Measurements from ENCODE around the gene TMC4.
A peak's percentile ranks its signal among the peaks of the same experiment; 100 is the strongest.
"Not testable (repeated sequence)": the region's sequence is repeated elsewhere in the genome, so short reads cannot be mapped to it uniquely, and the experiment has no call there.

Gene TMC4

GRCh38 chr19:54179921-54180461, 7.0 kb upstream of the TMC4 start:
- DNase-seq (ENCODE audit: low read depth), result no peak

DNA sequence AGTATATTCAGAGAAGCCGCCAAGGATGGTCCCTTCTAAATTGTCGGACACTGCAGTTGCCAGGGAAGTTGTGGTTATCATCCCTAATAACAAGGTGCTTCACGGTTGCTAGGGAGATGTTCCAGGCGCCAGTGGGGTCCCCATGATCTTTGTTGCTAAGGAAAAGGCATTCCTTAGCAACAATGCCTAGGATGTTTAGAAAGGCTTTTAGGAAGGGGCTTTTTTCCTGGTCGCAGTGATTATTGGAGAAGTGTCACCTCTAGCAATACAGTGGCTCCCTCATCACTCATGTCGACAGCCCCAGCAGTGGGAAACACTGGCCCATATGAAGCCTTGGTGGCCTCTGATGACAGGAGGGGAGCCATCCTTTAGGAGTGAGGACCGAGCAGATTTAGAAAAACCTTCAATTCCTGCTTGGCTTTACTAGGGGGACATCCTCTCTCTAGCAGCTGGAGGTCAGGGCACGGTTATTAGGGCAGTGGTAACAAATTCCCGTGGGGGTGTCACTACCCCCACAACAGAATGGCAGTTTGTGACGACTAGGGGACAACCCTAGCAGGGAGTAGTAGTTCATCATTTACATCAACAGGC, 6.4 kb upstream of the TMC4 start:
- DNase-seq (ENCODE audit: low read depth), result no peak

- no peak for DNase-seq (ENCODE audit: low read depth)
Observed at GRCh38 chr19:54178581-54179261, 5.8 kb upstream of the TMC4 start.

GRCh38 chr19:54173951-54174834, 1.2 kb upstream of the TMC4 start:
- DNase-seq (ENCODE audit: low read depth), result no peak

DNA sequence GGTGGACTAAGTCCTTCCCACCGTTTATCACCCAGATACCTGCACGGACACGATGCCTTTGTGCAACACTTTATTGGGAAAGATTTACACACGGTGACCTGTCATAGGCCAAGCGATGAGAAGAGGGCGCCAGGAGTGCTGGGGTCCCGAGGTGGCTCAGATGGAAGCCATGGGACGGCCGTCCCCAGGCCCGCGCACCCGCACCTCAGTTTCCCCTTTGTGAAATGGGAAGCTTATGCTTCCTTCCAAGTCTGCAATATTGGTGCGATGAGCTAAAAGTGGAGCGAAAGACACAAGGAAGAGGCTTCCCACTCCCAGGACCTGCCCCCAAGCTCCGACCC, 369 bp upstream of the TMC4 start:
- DNase-seq (ENCODE audit: low read depth), result no peak

DNA sequence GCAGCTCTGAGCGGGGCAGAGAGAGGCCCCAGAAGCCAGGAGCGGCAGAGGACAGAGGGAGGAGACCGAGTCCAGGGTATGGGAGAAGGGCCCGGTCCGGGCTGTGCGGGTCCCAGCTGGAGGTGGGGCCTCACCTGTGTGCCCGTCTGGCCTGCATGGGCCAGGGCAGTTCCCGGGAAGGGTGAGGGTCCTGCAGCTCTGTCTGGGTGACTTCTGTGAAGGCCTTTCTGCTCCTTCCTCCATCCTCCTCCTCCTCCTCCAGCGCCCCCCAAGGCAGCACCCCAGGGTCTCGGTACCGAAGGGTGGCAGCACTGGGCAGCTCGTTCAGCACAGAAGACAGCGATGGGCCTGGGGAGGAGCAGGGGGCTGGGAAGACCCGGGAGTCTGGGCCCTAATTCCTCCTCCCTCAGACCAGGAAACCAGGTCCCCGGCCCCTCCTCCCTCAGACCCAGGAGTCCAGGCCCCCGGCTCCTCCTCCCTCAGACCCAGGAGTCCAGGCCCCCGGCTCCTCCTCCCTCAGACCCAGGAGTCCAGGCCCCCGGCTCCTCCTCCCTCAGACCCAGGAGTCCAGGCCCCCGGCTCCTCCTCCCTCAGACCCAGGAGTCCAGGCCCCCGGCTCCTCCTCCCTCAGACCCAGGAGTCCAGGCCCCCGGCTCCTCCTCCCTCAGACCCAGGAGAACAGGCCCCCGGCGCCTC, 1.1 kb downstream of the TMC4 start:
- not testable (repeated sequence) for DNase-seq (ENCODE audit: low read depth)

DNA sequence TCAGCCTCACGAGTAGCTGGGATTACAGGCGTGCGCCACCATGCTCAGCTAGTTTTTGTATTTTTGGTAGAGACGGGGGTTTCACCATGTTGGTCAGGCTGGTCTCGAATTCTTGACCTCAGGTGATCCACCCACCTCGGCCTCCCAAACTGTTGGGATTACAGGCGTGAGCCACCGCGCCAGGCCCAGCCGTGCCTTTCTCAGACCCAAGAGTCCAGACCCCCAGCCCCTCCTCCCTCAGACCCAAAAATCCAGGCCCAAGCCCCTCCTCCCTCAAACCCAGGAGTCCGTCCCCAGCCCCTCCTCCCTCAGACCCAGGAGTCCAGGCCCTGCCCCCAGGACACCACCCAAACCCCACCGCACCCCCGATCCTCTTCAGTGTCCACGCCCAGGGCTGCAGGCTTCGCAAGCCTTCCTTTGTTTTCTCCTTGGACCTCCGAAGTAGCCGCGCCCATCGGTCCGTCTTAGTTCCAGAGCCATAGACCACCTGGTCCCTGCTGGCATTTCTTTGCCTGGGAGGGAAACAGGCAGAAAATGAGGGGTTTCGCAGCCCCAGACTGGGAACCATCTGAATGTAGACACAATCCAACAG, 3.7 kb downstream of the TMC4 start:
- no peak for DNase-seq (ENCODE audit: low read depth)

DNA sequence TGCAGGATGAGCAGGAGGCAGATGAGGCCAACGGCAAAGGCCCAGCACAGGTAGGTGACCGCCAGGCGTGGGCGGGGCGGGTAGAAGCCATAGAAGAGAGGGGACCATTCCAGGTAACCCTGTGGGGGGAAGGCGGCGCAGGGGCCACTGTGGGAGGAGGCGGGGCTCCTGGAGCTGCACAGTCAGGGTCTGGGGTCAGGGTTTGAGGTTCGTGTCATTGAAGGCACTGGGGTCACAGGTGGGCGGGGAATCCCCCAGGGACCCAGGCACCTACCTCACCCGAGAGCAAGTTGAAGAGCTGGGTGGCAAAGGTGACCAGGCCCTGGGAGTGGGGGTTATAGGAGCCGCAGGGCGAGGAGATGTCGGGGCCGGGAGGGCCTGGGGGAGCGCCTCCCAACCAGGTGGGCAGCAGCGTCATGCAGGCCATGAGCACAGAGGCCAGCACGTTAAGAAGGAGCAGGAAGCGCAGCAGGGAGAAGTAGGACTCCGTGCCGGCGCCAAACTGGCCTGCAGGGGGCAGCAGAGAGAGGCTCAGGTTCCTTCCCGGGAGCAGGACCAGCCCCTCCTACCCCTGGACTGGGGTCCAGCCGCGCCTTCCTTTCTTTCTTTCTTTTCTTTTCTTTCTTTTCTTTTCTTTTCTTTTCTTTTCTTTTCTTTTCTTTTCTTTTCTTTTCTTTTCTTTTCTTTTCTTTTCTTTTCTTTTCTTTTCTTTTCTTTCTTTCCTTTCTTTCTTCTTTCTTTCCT, 4.6 kb downstream of the TMC4 start:
- DNase-seq (ENCODE audit: low read depth), result no peak

GRCh38 chr19:54165222-54165621, 7.7 kb downstream of the TMC4 start:
- no peak for DNase-seq (ENCODE audit: low read depth)

DNA sequence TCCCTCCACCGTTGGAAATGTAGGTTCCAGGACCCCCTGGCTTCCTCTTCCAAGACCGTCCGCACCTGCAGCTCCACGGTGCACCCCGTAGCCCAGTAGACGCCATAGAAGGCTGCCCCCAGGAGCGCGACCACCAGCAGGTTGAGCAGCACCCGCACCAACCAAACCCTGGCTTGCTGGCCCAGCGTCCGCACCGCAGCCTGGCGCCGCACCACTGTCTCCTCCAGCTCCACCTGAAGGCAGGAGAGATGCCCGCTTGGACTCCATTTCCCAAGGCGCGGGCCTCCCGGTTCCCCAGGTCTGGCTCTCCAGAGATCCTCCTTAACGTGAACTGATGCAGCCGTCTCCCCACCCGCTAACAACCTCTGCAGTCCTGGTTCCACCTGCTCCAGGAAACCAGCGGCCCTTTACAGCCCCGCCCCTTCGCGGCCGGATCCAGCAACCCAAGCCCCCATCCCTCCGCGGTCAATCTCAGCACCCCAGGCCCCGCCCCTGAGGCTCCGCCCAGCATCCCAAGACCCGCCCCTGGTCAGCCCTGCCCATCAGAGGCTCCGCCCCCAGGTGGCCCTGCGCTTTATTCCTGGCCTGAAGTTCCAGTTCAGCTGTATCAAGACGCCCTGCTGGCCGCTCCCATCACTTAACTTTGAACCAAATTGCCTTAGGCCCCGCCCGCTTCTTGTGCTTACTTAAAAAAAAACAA, 8.4 kb downstream of the TMC4 start:
- DNase-seq (ENCODE audit: low read depth), result no peak

DNA sequence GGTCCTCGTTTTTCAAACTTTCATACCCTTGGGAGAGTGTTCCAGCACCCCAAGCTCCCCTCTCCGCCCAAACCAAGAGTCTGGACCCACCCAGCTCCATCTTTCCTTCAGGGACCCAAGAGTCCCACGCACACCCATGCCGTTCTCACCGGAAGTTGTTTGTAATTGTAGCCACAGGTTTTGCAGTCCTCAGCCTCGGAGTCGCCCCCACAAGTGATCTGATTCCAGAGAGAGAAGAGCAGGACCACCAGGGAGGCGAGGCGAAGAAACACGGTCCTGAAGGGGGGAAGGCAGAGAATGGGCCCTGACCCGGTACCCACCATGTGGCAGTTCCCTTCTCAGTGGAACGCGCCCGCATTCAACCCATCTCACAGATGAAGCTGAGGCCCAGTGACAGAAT, 10.1 kb downstream of the TMC4 start:
- no peak for DNase-seq (ENCODE audit: low read depth)

GRCh38 chr19:54162241-54162805, 10.6 kb downstream of the TMC4 start:
- DNase-seq (ENCODE audit: low read depth), result no peak

DNA sequence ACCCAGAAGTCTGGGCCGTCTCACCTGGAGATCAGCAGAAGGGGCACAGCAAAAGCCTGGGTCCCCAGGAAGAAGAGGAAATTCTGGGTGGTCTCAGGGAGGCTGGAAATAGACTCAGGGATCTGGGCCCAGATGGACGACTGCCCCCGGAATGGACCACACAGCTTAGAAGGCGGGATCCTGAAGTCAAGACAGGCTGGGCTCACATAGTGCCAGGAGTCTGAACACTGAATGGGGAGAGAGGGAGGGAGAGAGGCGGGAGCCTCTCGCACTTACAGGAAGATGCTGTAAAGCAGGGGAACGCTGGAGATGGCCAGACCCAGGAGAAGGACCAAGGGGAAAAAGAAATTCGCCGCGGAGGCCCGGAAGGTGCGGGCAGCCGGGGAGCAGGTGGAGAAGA, 12.1 kb downstream of the TMC4 start:
- no peak for DNase-seq (ENCODE audit: low read depth)

DNA sequence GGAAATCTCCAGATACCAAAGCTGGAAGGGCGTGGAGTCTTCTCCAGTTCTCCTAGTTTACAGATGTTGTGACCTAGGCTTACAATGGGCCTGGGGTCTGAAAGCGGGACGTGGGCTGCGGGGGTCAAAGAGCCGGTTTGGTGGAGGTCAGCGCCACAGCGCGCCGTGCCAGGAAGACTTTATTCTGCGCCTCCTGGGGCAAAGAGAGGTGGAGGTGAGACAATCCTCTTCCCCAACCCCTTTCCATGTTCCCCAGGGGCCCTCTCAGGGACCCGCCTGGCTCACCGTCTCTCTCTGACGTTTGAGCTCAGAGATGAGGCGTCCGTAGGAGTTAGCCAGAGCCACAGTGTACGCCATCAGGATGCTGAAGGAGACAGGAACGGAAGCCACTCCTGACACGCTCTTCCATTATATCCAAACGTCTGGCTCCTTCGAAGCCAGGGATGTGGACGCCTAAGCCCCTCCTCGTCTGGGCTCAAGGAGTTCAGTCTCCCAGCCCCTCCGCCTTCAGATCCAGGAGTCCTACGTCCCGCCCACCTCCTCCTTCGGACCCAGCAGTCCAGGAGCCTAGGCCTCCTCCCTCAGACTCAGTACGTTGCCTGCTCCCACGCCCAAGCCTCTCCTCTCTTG, 12.7 kb downstream of the TMC4 start:
- DNase-seq (ENCODE audit: low read depth), result no peak

DNA sequence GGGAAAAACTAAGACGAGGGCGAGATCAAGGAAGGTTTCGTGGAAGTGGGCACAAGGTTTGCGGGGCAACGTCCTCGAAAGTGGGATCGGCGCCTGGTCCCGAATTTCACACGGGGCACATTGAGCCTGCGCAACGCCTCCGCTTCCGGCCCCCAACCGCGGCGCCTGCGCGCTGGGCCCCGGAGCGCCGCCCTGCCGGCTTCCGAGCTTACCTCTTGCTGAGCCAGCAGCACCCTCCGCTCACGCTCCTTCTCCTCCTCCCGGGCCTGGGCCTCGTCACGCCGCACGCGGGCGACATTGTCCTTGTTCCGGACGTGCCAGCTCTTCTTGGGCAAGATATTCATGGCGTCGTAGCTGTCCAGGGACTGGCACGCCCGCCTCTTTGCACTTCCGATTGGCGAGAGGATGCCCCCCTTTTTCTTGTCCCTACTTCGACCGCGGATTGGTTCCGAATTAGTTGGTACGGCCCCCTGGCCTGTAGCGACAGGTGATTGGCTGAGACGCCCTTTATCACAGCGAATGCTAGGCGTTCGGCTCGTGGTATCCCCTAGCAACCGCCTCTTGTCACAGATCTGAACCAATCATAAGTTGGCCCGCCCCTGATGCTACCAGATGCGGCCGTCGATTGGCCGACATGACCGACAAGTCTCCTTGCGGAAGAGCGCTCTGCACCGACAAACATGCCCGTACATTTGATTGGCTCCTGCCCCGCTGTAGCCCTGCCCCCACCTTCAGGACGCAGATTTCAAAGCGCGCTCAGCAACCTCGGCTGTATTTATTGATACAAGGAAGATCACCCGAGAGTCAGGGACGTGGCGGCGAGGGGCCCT, 13.4 kb downstream of the TMC4 start, which contains the start of gene LENG1:
Gene LENG1, minus strand, starts transcription at position 370 of the 830 bp plus-strand sequence. Its CDS starts 26 bp downstream, at position 344.
- peak; percentile 100 for DNase-seq (ENCODE audit: low read depth)

GRCh38 chr19:54158812-54159351, 14.1 kb downstream of the TMC4 start:
- DNase-seq (ENCODE audit: low read depth), result no peak

GRCh38 chr19:54156953-54157352, 16.0 kb downstream of the TMC4 start:
- DNase-seq (ENCODE audit: low read depth), result no peak

- DNase-seq (ENCODE audit: low read depth), result no peak
Observed at GRCh38 chr19:54156490-54156889, 16.5 kb downstream of the TMC4 start.
